ENCODE measurements around the gene CSMD2. TPM values are rescaled to one million over a fixed set of nuclear protein-coding genes. Genes with fewer than 3 reads are reported as not detected.

Gene CSMD2
- total and polyA plus RNA-seq, 2 of the 8 experiments (the other 6 are each of a cell fraction or from before 2014, with no cell fraction given) = 7.0 to 14.7 TPM

GRCh38 chr1:34137411-34137810, 27.6 kb downstream of the CSMD2 start:
- Histone ChIP-seq H3K56ac (replicated peaks; ENCODE audit: insufficient read length, low read depth, low read length) (no peak overlapping the region), H2BK120ac (replicated peaks; ENCODE audit: low read depth, low read length) (no peak overlapping the region), H3K18ac (ENCODE audit: extremely low read depth, low read length) (no peak overlapping the region), H3K36me3 (ENCODE audit: control insufficient read depth in 2 of 4, insufficient read depth in 4 of 4, low read length in 3 of 4) (no peaks in the 10 kb centered on the region), H3K23me2 (ENCODE audit: low read depth, low read length) (no peaks in the 10 kb centered on the region; the same call in 1 of the 2 replicates), H4K91ac (replicated peaks; ENCODE audit: insufficient read length, low read length) (no peak overlapping the region), H4K8ac (ENCODE audit: extremely low read depth, insufficient read depth, low read length) (no peak overlapping the region), H3K4me1 (replicated peaks in 1 of 4; ENCODE audit: control insufficient read depth in 3 of 4, insufficient read depth in 4 of 4, low read length in 3 of 4) (peaks cover 0 to 9% (median 3%) of the 10 kb centered on the region in 4 experiments; a peak in 4 of 7 replicates), H3K79me2 (ENCODE audit: control insufficient read depth in 1 of 2, insufficient read depth in 2 of 2, low read length in 2 of 2) (peaks cover 0 to 39% of the 10 kb centered on the region in 2 experiments; a peak in 2 of 4 replicates), H2BK5ac (ENCODE audit: low read depth, low read length) (no peak overlapping the region), H3K9ac (replicated peaks in 1 of 4; ENCODE audit: extremely low read depth in 1 of 4, low read depth in 3 of 4, low read length in 3 of 4) (no peak overlapping the region), H2AFZ (ENCODE audit: low read length) (no peak overlapping the region), H2BK12ac (ENCODE audit: low read depth, low read length) (no peak overlapping the region), H4K5ac (ENCODE audit: insufficient read length, low read depth, low read length) (no peak overlapping the region), H3K4me2 (ENCODE audit: insufficient read depth in 1 of 2, low read depth in 2 of 2, low read length in 2 of 2) (no peak overlapping the region), H3K4ac (replicated peaks; ENCODE audit: insufficient read length, low read depth, low read length) (no peak overlapping the region), H3K23ac (ENCODE audit: insufficient read length) (no peak overlapping the region), H3K79me1 (ENCODE audit: low read depth, low read length) (peaks cover 5% of the 10 kb centered on the region; the same call in 1 of the 2 replicates), H3K4me3 (ENCODE audit: extremely low read depth in 1 of 4, insufficient read depth in 2 of 4, low read depth in 3 of 4, low read length in 4 of 4) (no peak overlapping the region), H2BK20ac (ENCODE audit: low read length) (no peak overlapping the region), H4K20me1 (replicated peaks in 1 of 2; ENCODE audit: control insufficient read depth in 1 of 2, insufficient read depth in 2 of 2, low read length in 2 of 2) (peaks cover 8 to 9% of the 10 kb centered on the region in 2 experiments), H3K27me3 (replicated peaks in 1 of 4; ENCODE audit: control insufficient read depth in 3 of 4, extremely low read depth in 1 of 4, insufficient read depth in 3 of 4, low read length in 3 of 4) (no peaks in the 10 kb centered on the region), H2BK15ac (ENCODE audit: low read length) (no peak overlapping the region), H2AK5ac (ENCODE audit: low read depth, low read length) (no peak overlapping the region), H3K14ac (ENCODE audit: insufficient read length) (no peak overlapping the region), H3K27ac (ENCODE audit: low read depth, low read length) (no peak overlapping the region), H3K9me3 (ENCODE audit: insufficient read depth in 2 of 2, low read depth in 1 of 2, low read length in 1 of 2) (no peaks in the 10 kb centered on the region)
- TF ChIP-seq KDM5A (IDR thresholded peaks at IDR 0.05; ENCODE audit: low read length) (no peak), SP1 (IDR thresholded peaks at IDR 0.05; ENCODE audit: low read depth, low read length) (no peak), BCL11A (IDR thresholded peaks at IDR 0.05; ENCODE audit: low read depth in 2 of 2, low read length in 2 of 2) (no peak), NRF1 (IDR thresholded peaks at IDR 0.05; ENCODE audit: low read depth, low read length) (no peak), SUZ12 (IDR thresholded peaks at IDR 0.05; ENCODE audit: low read length) (no peak), GTF2F1 (IDR thresholded peaks at IDR 0.05; ENCODE audit: borderline replicate concordance, low read depth, low read length) (no peak), RNF2 (IDR thresholded peaks at IDR 0.05; ENCODE audit: borderline replicate concordance, low read depth, low read length, missing control alignments, poor library complexity, severe bottlenecking) (no peak), RAD21 (IDR thresholded peaks at IDR 0.05 in 1 of 2, conservative IDR thresholded peaks at IDR 0.05 in 1 of 2; ENCODE audit: low read depth in 2 of 2, low read length in 2 of 2) (no peak), CEBPB (IDR thresholded peaks at IDR 0.05; ENCODE audit: low read depth, low read length) (no peak)
- POLR2A ChIA-PET (ENCODE audit: partially characterized antibody) = no interaction called here
- DNase-seq (ENCODE audit: low read depth in 1 of 2, low spot score in 2 of 2) = no peak
- no peak for FAIRE-seq
- CTCF ChIA-PET (ENCODE audit: partially characterized antibody) = interaction anchor here (0.8 to 0.9 kb wide), 2 partner anchors 16 to 124 kb away, joined by 3 read pairs; no protein-coding TSS in a partner anchor
- WGBS, 2 experiments (ENCODE audit: extremely low coverage in 1 of 2, insufficient coverage in 1 of 2, insufficient read length in 1 of 2, insufficient replicate concordance in 2 of 2, low coverage in 1 of 2, low lambda C conversion rate in 2 of 2, missing lambda C conversion rate in 1 of 2) = 85% methylated on average over 3 of the region's 3 CpGs; no CpG with 5 or more reads in 1 of the 2 experiments
